LNCAP (cell line): ENCODE data around the gene KRTAP10-11.

ENCODE experiments used
- CTCF ChIP-seq: fragments of 450-650 bp; IDR thresholded peaks from 2 replicates; pipeline ENCODE4 v1.5.1; 2017; ENCODE audit warnings: mild to moderate bottlenecking

Gene KRTAP10-11

DNA sequence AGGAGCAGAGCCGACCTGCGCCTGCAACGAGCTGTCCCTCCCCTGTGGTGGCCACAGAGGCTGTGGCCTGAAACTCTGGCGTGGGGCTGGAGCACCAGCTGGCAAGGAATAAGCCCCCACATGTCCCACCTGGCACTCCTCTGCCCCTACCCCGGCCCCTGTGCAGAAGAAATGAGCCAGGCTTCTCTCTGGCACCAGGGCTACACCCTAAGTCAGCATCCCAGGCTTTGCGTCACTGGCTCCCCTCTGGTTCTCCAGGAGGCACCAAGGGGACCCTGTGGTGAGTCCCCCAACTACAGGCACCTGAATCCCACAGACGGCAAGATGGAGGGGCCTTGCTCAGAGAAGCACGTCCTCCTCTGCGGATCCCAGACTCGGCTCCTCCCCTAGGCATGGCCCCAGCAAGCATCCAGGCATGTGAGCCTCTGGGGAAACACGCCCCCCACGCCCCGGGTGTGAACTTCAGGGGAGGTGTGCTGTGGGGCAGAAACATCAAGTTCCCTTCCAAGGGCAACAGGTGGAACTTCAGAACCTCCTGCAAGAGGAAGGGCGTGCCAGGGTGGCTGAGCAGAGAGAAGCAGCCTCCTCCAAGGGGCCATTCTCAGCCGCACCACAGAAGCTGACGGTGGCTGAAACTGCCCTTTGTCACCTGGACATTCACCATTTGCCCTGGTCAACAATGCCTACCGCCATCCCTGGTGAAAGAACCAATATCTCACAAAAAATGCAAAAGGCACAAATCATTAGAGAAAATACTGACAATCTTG is 42.9 kb upstream of the KRTAP10-11 start:
- no peak for TF ChIP-seq CTCF

- no peak for TF ChIP-seq CTCF
Observed at GRCh38 chr21:44603911-44604310, 42.3 kb upstream of the KRTAP10-11 start.

DNA sequence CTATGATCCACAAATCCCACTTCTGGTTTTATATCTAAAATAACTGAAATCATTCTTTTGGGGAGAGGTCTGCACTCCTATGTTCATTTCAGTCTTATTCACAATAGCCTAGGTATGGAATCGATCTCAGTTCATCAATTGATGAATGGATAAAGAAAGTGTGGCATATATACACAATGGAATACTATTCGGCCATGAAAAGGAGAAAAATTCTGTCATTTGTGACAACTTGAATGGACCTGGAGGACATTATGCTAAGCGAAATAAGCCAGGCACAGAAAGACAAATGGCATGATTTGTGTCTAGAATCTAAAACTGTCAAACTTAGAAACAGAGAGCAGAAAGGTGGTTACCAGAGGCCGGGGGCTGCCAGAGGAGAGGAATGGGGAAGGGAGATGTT is 39.7 kb upstream of the KRTAP10-11 start:
- no peak for TF ChIP-seq CTCF

DNA sequence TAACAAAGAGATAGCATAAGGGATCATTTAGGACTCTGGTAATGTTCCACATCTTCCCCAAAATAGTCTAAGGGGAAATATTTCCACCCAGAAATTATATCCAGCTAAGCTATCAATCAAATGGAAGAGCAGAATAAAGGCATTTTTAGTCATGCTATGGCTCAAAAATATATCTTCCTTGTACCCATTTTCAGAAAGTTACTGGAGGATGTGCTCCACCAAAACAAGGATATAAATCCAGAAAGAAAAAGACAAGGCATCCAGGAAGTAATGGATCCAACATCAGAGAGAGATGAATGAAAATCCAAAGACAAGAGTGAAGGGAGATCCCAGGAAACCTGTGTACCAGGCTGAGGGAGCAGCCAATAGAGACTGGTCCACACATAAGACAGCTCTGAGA is 37.0 kb upstream of the KRTAP10-11 start:
- TF ChIP-seq CTCF, result no peak

- no peak for TF ChIP-seq CTCF
Observed at GRCh38 chr21:44611551-44611950, 34.7 kb upstream of the KRTAP10-11 start.

DNA sequence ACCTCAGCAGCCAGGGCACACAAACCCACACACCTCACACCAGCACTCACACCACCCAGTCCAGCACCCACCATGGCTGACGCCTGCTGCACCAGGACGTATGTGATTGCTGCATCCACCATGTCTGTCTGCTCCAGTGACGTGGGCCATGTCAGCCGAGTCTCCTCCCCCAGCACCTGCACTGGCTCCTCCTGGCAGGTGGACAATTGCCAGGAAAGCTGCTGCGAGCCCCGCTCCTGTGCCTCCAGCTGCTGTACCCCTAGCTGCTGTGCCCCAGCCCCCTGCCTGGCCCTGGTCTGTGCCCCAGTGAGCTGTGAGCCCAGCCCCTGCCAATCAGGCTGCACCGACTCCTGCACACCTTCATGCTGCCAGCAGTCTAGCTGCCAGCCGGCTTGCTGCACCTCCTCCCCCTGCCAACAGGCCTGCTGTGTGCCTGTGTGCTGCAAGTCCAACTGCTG is 34.2 kb upstream of the KRTAP10-11 start, which contains the start of gene KRTAP10-8:
TSS of gene KRTAP10-8 (plus strand) at position 51 of the 458 bp plus-strand sequence. CDS start at position 73, 22 bp downstream.
- TF ChIP-seq CTCF, result no peak

DNA sequence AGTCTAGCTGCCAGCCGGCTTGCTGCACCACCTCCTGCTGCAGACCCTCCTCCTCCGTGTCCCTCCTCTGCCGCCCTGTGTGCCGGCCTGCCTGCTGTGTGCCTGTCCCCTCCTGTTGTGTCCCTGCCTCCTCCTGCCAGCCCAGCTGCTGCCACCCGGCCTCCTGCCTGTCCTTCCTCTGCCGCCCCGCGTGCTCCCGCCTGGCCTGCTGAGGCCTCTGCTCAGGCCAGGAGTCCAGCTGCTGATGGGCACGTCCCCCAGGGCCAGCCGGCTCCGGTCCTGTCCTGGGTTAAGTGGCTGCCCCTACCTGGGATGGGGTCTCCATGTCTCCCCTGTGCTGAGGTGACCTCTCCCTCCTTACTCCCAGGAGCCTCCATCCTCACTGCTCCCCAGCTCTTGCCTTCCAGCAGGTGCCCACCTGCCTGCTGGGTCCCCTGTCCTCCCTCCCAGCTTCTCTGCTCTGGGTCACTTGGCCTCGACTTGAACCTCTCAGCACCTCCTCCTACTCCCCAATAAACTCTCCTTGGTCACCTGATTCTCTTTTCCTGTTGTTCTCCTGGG is 33.5 kb upstream of the KRTAP10-11 start:
- TF ChIP-seq CTCF, result no peak
